ENCODE measurements around the gene CTU1. TPM values are rescaled to one million over a fixed set of nuclear protein-coding genes. Genes with fewer than 3 reads are reported as not detected.

CTU1 gene
- total and polyA plus RNA-seq, 2 donors (not counting 1 experiment from before 2014, with no cell fraction given), result 8.1 to 8.4 TPM

GRCh38 chr19:51101171-51101865, 6.9 kb downstream of the CTU1 start:
- DNase-seq (no peak), ATAC-seq (ENCODE audit: low read depth) (no peak)
- Histone ChIP-seq H3K4me3 (ENCODE audit: control extremely low read depth in 1 of 5, extremely low read depth in 1 of 5, insufficient read depth in 1 of 5, low read depth in 2 of 5, low read length in 4 of 5) (no peak overlapping the region), H2AFZ (ENCODE audit: insufficient read depth, low read depth, low read length, poor library complexity, severe bottlenecking) (no peak overlapping the region), H3K9ac (ENCODE audit: low read length) (no peak overlapping the region), H3K4me2 (replicated peaks; ENCODE audit: low read depth, low read length, poor library complexity, severe bottlenecking) (no peak overlapping the region), H3K9me3 (ENCODE audit: control extremely low read depth in 1 of 3, control insufficient read depth in 2 of 3, insufficient read depth in 1 of 3, low read length in 2 of 3) (no peaks in the 10 kb centered on the region), H3K79me2 (ENCODE audit: control insufficient read depth, insufficient read depth, low read length) (peaks cover 43% of the 10 kb centered on the region), H3K27me3 (replicated peaks in 1 of 4; ENCODE audit: control extremely low read depth in 1 of 4, control insufficient read depth in 3 of 4, insufficient read depth in 4 of 4, low read length in 3 of 4) (no peaks in the 10 kb centered on the region), H3K36me3 (replicated peaks in 1 of 2; ENCODE audit: control extremely low read depth in 1 of 2, control insufficient read depth in 1 of 2, extremely low read depth in 1 of 2, insufficient read depth in 2 of 2, low read length in 1 of 2) (peaks cover 11 to 27% of the 10 kb centered on the region in 2 experiments), H4K20me1 (ENCODE audit: control insufficient read depth, insufficient read depth, low read length, poor library complexity, severe bottlenecking) (peaks cover 53% of the 10 kb centered on the region), H3K4me1 (ENCODE audit: control insufficient read depth in 2 of 2, insufficient read depth in 2 of 2, low read length in 2 of 2) (no peaks in the 10 kb centered on the region), H3K27ac (ENCODE audit: low read length in 2 of 2) (no peak overlapping the region)
- no peaks in the 10 kb centered on the region for H3K27me3 Mint-ChIP-seq
- intact Hi-C loops (cut with micrococcal nuclease), result no loop called here
- H3K27ac Mint-ChIP-seq, result no peak overlapping the region
- CTCF ChIA-PET, result no interaction called here
- POLR2A ChIA-PET, result interaction anchor here (0.7 kb wide), 1 partner anchor 1168 kb away, joined by 5 read pairs; no protein-coding TSS in a partner anchor
- TF ChIP-seq CTCF (IDR thresholded peaks at IDR 0.05) (no peak), EZH2 (IDR thresholded peaks at IDR 0.05; ENCODE audit: borderline replicate concordance, insufficient read depth, low read depth, low read length, poor library complexity, severe bottlenecking) (no peak)
- peaks cover 18% of the 10 kb centered on the region for H3K4me1 Mint-ChIP-seq
- H3K9me3 Mint-ChIP-seq (ENCODE audit: insufficient read depth), result no peaks in the 10 kb centered on the region
- no peak overlapping the region for H3K4me3 Mint-ChIP-seq
- no CpG with 5 or more reads among the region's 5 CpGs for WGBS (ENCODE audit: insufficient coverage)

- Mint-ChIP-seq H3K4me1 (peaks cover 14% of the 10 kb centered on the region), H3K4me3 (no peak overlapping the region), H3K27ac (no peak overlapping the region), H3K9me3 (ENCODE audit: insufficient read depth) (no peaks in the 10 kb centered on the region), H3K27me3 (no peaks in the 10 kb centered on the region)
- 20% methylated on average over 1 of the region's 3 CpGs for WGBS (ENCODE audit: insufficient coverage)
- Histone ChIP-seq H3K27me3 (replicated peaks in 1 of 4; ENCODE audit: control extremely low read depth in 1 of 4, control insufficient read depth in 3 of 4, insufficient read depth in 4 of 4, low read length in 3 of 4) (no peaks in the 10 kb centered on the region), H4K20me1 (ENCODE audit: control insufficient read depth, insufficient read depth, low read length, poor library complexity, severe bottlenecking) (peaks cover 53% of the 10 kb centered on the region), H3K27ac (ENCODE audit: low read length in 2 of 2) (no peak overlapping the region), H3K9ac (ENCODE audit: low read length) (no peak overlapping the region), H3K4me1 (ENCODE audit: control insufficient read depth in 2 of 2, insufficient read depth in 2 of 2, low read length in 2 of 2) (no peaks in the 10 kb centered on the region), H3K4me2 (replicated peaks; ENCODE audit: low read depth, low read length, poor library complexity, severe bottlenecking) (no peak overlapping the region), H3K79me2 (ENCODE audit: control insufficient read depth, insufficient read depth, low read length) (peaks cover 36% of the 10 kb centered on the region), H3K36me3 (replicated peaks in 1 of 2; ENCODE audit: control extremely low read depth in 1 of 2, control insufficient read depth in 1 of 2, extremely low read depth in 1 of 2, insufficient read depth in 2 of 2, low read length in 1 of 2) (peaks cover 11 to 27% of the 10 kb centered on the region in 2 experiments), H3K4me3 (ENCODE audit: control extremely low read depth in 1 of 5, extremely low read depth in 1 of 5, insufficient read depth in 1 of 5, low read depth in 2 of 5, low read length in 4 of 5) (no peak overlapping the region), H3K9me3 (ENCODE audit: control extremely low read depth in 1 of 3, control insufficient read depth in 2 of 3, insufficient read depth in 1 of 3, low read length in 2 of 3) (no peaks in the 10 kb centered on the region), H2AFZ (ENCODE audit: insufficient read depth, low read depth, low read length, poor library complexity, severe bottlenecking) (no peak overlapping the region)
- ATAC-seq (ENCODE audit: low read depth) (no peak), DNase-seq (no peak)
- intact Hi-C loops (cut with micrococcal nuclease), result no loop called here
- ChIA-PET POLR2A (no interaction called here), CTCF (no interaction called here)
- no peak for TF ChIP-seq EZH2 (IDR thresholded peaks at IDR 0.05; ENCODE audit: borderline replicate concordance, insufficient read depth, low read depth, low read length, poor library complexity, severe bottlenecking)
- TF ChIP-seq CTCF (IDR thresholded peaks at IDR 0.05), result no peak
These were observed 7.6 kb downstream of the CTU1 start for GRCh38 chr19:51100601-51101000.

Measured in B cell (primary cell).